NCI-H748 treated with DMSO at 0.1 percent for 48 hours (cell line): ENCODE data around the gene MRM2.
A peak's percentile ranks its signal among the peaks of the same experiment; 100 is the strongest.

ENCODE experiments used
- DNase-seq: peaks from one replicate; lab custom pipeline; 2025; lab: John Stamatoyannopoulos, UW

Gene MRM2

DNA sequence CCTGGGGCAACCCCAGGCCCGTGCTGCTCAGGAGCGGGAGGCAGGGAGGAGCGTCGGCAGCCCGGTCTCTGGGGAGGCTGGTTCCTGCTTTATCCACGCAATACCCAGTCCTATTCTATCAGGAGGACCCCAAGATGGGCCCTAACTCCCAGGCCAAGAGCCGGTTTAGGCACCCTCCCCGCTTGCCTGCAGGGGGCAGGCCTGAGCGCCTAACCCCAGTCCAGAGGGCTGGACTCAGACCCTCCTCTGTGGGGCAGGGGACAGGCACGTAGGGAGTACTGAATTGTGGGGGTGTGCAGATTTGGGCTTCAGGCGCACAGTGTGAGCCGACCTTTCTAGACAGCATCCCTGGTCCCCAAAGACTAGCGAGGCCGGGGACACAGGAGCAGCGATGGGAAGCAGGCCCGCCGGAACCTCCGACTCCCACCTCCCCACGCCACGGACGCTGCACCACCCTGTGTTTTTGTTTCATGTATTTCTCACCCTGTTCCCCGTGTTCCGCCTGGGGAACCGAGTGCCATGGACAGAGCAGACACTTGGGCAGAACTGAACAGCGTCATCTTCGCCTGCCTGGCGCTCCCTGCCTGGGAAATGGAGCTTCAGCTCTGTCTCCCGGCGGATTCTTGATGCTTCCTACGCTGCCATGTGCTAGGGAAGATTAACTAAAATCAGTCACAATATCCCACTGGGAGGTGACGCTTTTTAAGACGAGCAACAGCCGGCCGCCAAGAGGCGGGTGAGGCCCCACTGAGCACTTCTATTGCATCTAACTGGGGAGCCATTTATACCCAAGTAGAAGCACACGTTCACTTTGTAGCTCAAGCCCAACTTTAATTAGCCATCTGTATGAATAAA is 5.4 kb upstream of the MRM2 start:
- no peak for DNase-seq

DNA sequence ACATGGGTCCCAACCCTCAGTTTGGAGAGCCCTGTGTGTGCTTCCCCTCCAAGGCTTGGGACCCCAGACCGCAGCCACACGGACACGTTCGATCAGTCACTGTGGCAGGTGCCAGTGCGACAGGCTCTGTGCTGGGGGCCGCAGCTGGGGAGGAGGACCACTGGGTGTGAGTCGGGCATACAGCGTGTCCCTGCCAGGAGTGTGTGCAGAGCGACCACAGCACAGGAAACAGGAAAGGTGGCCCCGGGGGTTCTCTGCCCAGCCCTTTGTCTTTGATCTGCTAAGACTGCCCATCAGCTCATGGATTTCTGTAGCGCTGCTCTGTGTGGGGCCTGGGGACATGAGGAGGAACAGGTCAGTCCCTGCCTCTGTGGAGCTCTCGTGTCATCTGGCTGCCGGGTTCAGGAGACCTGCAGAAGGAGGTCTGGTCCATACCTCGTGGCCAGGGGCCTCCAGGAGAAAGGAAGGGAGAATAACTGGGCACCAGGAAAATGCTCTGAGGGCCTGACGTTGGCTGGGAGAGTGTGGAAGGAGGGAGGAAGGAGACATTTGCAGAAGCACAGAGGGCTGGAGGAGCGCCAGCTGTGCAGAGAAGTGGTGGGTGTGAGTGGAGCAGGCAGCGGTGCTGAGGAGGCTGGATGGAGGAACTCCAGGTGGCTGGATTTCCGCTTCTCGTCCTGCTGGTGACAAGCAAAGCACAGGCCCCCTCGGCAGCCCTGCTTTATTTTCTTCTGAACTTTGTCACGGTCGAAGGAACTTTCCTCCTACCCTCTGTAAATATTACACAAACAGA is 4.1 kb upstream of the MRM2 start:
- no peak for DNase-seq

DNA sequence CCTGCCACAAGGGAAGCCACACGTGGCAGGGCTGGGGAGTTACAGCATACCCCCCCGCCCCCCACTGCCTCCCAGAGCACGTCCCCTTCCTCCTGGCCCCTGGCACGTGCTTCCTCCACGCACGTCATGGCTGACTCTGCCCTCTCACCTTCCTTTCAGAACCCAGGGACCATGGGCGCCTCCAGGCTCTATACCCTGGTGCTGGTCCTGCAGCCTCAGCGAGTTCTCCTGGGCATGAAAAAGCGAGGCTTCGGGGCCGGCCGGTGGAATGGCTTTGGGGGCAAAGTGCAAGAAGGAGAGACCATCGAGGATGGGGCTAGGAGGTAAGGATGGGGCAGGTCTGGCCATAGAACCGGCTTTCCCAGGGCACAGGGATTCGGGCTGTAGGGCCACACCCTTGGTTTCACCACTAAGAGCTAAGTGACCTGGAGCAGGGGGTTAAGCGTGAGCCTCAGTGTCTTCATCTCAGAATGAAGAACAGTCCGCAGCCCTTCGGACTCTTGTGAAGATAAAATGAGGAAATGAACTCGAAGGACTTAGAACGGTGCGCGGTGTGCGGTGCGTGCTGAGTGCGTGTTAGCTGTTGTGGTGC is 2.5 kb upstream of the MRM2 start:
- DNase-seq: no peak

DNA sequence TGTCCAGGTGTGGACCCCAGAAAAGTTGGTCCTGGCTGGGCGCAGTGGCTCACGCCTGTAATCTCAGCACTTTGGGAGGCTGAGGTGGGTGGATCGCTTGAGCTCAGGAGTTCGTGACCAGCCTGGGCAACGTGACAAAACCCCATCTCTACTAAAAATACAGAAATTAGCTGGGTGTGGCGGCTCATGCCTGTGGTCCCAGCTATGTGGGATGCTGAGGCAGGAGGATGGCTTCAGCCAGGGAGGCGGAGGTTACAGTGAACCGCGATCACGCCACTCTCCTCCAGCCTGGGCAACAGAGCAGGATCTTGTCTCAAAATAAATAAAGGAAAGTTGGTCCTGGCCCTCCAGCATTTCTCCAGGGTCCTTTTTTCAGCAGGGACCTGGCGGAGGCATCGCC is 1.5 kb upstream of the MRM2 start:
- no peak for DNase-seq

DNA sequence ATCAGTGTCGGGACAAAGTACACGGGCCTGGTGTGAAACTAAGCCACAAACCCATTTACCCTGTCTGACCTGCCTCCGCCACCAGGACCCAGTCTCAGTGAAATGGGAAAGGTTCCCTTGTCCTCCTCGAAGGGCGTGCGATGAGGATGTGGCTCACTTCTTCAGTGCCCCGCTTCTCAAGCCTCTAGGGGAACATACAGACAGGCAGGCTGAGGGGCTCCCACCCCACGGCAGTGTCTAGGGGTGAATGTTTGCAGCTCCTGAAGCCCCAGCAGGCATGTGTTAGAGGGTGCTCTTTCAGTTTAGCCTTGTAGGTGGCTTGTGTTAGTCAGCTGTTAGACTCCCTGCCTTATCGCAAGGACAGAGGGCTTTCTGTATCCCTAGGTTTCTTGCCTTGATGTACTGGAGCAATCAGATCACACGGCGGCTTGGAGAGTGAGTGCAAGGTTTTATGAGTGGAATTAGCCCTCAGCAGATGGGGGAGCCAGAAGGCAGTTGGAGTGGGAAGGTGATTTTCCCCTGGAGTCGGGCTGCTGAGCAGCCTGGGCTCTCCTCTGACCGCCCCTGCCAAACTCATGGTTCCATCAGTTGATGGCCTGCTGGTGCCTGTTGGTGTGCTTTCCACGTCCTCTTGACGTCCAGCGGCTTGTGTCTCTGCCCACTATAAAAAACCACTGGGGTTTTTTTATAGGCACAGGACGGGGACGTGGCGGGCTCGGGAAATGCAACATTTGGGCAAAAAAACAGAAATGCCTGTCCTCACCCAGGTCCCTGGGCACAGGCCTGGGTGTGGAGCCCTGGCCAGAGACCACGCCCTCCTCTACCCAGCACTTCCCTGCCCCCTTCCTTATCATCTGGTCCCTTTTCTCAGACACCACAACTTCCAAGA is 780 bp upstream of the MRM2 start:
- DNase-seq: no peak

DNA sequence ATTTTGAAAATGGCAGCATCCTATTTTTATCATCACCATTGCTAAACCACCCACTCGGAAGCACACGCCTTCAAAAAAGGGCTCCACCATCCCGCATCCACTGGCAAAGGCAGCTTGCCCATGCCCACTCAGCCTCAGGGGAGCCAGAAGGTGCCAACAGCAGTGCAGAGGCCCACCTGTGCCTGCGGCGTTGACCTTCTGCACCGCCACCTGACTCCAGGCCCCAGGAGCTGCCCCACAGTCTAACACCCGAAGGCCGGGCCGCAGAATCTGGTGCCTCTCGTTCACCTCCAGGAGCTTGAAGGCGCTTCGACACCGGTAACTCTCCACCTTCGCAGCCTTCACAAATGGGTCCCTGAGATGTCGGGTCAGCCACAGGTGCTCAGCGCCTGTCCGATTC is 2.8 kb downstream of the MRM2 start:
- no peak for DNase-seq

DNA sequence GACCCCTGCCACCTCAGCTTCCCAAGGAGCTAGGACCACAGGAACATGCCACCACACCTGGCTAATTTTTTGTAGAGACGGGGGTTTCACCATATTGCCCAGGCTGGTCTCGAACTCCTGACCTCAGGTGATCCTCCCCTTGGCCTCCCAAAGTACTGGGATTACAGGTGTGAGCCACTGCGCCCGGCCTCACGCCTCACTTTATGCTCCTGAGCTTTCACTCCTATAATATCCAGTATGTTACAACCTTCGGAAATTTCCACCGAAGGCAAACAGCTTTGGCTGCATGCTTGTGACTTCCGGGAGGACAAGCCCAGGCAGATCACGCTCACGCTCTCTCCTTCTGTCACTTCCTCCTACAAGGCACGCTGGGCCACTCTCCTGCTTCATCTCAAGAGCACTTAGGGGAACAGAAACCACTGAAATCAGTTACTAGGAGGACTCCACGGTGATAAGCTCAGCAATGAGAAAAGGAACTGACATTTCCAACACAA is 4.8 kb downstream of the MRM2 start:
- no peak for DNase-seq

DNA sequence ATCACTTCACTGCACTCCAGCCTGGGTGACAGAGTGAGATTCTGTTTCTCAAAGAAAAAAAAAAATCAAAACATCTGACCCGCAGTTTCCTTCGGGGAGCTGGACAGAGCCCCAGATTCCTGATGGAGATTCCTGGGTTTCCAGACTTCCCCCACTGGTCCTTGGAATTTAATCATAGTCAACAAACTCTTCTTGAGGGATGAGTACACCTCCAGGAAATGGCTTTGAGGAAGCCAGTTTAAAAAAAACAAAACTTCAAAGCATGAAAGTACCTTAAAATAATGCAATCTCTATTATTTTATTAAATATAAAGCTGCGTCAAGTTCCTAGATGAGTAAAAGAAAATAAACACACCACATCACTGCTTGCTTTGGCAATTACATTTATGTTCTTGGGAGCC is 8.1 kb downstream of the MRM2 start:
- no peak for DNase-seq

DNA sequence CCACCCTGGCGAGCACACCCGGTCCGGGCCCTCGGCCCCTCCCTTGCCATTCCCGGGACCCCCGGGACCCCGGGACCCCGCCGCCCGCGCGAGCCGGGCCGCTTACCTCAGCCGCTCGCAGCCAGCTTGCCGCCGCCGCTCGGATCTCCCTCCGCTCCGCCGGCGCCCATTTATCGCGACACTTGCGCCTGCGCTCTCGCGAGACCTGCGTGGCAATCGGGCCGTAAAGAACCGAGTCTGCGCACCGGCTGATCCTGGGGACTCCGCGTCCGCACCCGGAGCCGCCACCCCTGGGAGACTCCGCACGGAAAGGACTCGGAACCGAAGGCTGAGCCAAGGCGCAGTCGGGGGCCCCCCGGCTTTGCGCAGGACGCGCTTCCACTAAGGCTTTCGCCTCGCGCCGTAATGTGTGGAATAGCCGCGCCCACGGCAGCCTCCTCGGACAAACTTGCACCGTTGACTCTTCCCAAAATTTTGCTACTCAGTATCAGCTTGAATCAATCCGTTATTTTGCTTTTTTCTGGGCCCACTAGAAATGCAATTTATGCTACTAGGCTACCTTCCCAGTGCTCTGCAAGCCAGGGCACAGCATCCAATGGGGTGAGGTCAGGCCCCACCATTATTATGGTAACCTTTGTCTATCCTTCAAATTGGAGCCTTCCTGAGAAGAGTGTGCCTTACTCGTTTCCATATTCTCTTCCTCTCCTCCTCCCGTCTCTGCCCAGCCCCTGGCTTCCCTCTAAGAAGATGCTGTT is 9.1 kb downstream of the MRM2 start, which contains the start of gene MAD1L1:
Gene MAD1L1 (minus strand): TSS at position 180 of the 755 bp plus-strand sequence. CDS start 2,812 bp downstream, outside the sequence.
- DNase-seq: peak; percentile 54

DNA sequence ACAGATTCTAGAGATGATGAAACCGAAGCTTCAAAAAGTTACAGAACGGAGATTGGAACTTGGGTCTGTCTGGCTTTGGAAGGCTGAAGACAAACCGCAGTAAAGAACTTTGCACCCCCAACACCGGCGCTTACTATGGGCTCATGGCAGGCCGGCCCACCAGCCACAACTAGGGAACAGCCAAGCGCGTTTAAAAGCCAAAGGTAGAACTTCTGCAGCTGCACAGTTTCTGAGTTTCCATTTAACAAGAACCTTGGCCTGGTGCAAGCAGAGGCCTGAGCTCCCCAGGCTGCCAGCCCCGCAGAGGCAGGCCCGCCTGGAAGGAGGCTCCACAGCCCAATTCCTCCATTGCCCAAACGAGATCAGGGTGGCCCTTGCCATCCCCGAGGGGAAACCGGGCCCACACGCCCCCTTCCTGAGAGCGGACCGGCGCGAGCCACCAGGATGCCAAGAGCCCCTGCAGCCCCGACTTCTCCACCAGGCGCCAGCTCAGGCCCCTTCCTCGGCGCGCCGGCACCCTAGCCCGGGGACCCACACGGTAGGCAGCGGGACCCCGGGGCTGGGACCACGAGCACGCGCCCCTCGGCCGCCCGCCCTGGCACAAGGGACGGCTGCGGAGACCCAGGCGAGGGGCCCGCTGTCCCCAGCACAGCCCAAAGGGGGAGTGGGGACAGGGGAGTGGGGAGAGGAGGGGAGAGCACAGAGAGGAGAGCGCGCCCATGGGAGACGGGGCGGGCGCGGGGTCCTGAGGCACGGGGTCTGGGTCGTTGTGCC is 9.8 kb downstream of the MRM2 start:
- DNase-seq: no peak

DNA sequence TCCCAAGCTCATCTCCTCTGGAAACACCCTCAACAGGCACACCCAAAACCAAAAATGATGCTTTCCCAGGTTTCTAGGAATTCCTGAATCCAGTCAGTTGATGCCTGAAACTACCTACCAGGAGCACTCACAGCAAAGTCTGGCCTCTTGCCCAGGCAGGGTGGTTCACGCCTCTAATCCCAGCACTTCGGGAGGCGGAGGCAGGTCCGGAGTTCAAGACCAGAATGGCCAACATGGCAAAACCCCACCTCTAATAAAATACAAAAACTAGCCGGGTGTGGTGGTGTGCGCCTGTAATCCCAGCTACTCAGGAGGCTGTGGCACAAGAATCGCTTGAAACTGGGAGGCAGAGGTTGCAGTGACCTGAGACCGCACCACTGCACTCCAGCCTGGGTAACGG is 11.1 kb downstream of the MRM2 start:
- no peak for DNase-seq

DNA sequence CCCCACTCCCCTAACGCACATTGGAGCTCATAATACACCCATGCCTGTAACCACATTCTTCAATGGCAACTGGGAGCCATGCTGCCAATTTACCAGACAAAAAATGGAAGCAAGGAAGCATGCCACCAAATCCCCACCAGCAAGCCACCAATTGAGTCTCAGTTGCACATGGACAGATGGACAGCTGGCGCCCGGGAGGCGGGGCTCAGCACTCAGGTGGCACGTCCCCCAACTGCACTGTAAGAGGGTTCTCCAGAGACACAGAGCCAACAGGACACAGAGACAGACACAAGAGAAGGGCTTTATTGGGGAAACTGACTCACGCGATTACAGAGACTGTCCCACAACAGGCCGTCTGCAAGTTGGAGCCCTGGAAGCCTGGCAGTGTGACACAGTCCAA is 11.8 kb downstream of the MRM2 start:
- no peak for DNase-seq

DNA sequence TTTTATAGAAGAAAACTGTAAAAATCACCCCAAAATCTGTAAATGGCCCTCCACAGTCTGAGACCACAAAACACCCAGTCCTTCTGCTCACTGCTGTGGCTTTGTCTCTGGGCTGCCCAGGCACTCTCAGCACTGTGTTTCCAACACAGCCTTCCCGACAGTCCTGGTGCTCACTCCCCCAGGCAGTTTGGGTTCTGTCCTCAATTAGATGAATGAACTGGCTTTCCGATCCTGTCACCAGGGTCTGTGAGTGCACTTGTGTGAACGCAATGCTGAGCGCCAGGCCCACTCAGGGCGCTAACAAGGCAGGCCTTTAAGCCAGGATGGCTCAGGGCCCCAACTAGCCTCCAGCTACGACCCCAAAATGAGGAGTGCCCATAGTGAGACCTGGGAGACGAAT is 12.5 kb downstream of the MRM2 start:
- DNase-seq: no peak

DNA sequence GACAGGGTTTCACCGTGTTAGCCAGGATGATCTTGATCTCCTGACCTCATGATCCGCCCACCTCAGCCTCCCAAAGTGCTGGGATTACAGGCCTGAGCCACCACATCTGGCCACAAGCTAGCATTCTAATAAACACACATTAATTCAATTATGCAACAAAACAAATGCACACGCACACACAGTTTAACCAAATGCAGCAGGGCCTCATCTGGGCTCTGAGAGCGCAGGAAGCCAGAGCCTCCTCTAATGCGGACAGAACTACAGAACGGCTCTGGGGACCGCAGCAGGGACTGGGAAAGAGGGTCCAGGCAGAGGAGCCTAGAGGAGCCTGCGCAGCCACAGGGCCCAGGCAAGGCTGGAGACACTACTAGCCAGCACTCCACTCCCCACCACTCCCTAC is 13.1 kb downstream of the MRM2 start:
- DNase-seq: no peak

DNA sequence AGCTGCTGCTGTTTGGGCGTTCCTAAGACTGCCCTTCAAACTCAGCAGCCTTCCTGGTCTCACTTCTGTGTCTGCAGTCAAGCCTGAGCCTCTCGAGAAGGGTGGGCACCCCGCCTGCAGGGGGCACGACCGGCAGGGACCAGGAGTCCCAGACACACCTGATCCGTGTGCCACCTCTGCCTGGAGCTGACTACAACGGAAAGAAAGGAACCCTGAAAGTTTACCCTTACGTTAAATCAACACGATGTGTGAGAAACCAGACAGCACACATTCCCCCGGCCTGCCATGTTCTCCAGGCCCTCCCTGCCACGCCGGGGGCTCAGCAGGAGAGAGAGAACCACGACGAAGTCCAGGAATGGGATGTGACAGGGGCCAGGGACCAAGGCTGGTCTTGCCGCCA is 14.3 kb downstream of the MRM2 start:
- DNase-seq: no peak

DNA sequence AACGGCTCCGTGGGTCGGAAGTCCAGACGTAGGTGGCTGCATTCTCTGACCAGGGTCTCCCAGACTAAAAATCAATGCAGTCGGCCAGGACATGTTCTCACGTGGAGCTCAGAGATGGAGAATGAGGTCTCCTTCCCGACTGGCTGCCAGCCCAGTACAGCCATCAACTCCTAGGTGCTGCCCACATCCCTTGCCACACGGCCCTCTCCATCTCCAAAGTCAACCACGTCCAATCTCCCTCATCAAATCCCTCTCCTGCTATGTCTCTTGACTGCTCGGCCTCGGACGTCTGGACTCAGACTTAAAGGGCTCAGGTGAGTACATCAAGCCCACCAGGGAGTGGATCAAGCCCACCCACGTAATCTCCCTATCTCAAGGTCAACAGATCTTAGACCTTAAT is 16.2 kb downstream of the MRM2 start:
- no peak for DNase-seq

DNA sequence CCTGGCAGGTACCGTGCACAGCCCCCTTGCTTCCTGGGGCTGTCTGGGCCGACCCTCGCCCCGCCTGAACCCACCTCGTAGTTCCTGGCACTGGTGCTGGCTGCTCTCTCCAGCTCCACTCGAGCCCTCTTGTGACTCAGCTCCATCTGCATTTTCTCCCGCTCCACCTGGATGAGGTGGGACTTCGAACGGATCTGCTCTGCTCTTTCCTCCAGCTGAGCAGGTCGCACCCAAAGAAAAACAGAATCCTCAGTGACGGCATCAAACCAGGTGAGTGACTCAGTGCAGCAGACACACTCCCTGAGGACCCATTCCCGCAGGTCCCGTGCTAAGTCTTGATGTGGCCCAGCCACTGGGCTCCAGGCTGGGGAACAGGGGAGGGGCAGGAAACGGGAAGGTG is 16.7 kb downstream of the MRM2 start:
- DNase-seq: no peak

DNA sequence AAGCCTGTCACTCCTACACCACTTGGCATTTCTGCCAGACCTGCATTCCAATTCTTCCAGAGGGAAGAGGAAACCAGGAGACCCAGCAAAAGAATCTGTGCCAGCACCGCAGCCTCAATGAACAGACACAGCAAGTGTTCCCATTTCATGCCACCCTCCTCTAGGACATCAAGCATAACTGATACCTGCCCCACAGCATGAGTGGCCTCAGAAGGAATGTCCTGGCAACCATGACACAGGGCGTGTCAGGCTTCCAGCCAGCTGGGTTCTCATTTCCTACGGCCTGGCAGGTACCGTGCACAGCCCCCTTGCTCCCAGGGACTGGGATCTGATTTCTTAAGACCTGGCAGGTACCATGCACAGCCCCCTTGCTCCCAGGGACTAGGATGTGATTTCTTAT is 17.1 kb downstream of the MRM2 start:
- DNase-seq: no peak

DNA sequence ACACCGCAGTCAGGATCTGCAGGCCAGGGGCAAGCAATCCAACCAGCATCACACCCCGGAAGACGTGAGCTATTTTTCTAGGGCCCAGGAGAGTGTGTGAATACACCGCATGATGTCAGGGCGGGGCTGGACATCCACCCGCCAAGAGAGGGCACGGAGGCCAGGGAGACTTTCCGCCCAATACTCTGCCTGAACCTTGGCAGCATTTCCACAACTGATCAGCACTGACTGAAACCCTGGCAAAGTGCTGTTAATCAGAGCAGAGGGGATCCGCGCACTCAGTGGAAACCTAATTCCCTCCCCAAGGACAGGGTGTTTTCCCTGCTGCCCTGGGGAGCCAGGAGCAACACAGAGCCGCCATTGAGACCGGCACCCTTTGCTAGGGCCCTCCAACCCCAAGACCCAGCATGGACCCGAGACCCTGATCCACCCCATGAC is 17.5 kb downstream of the MRM2 start:
- no peak for DNase-seq

DNA sequence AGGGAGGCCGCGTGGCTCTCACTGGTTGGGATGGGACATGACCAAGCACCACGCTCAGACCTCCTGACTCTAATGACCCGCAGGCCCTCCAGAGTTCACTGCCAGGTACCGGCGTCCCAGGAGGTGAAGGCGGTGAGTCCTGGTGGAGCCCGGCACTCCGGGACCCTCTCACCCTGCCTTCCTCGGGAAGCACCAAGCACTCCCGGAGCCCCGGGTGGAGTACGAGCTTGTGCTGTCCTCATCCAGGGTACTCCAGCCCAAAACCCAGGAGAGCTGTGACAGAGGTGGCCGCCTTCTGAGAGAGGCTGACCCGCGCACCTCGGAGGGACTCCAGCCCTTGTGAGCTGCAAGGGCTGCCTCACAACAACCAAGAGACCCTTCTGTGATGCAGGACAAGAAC is 18.7 kb downstream of the MRM2 start:
- no peak for DNase-seq
